ENCODE results near the gene OR56A1.

DNA sequence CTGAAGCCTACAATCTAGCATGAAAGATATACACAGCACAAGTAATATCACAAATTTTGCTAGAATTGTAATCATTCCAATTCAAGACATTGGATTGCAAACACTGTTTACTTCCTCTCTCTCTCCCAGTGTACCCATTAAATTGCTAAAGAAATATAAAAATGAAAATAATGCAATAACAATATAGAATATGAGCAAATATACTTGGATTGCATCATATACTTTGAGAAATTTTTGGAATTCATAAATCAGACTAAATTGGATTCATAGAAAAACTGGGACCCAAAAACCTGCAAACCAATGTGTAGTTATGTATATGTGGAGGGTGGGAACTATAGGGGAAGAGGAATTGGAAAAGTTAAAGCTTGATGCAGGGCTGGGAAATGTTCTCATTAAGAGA lies 25.0 kb upstream of the OR56A1 start:
- no peak for TF ChIP-seq CTCF (IDR thresholded peaks at IDR 0.05)
- TF ChIP-seq EZH2 (IDR thresholded peaks at IDR 0.05; ENCODE audit: borderline replicate concordance, insufficient read depth, low read depth, low read length, poor library complexity, severe bottlenecking): no peak
